Osteoblast (primary cell): ENCODE results near the gene DLGAP1. TPM values are rescaled to one million over a fixed set of nuclear protein-coding genes. Genes with fewer than 3 reads are reported as not detected.

Source experiments
- DNase-seq: peaks from one replicate; pipeline ENCODE4 v3.0.0; 2011; ENCODE audit warnings: low spot score, mixed read lengths; ENCODE audit not compliant: insufficient read length; ENCODE audit errors: missing footprints
- H2AFZ ChIP-seq: 2 replicates; pipeline ENCODE4 v1.6.0; 2011; ENCODE audit warnings: mild to moderate bottlenecking, low read length
- H3K27ac ChIP-seq: 2 replicates; pipeline ENCODE4 v1.5.1; 2011; ENCODE audit warnings: mild to moderate bottlenecking, low read depth, low read length, moderate library complexity
- H3K27me3 ChIP-seq: 2 replicates; pipeline ENCODE4 v1.6.0; 2012; ENCODE audit warnings: mild to moderate bottlenecking, control low read depth, inconsistent platforms, low read length, moderate library complexity; ENCODE audit not compliant: insufficient read depth
- H3K36me3 ChIP-seq: 2 replicates; pipeline ENCODE4 v1.5.1; 2011; ENCODE audit warnings: mild to moderate bottlenecking, low read length, control low read depth, moderate library complexity; ENCODE audit not compliant: insufficient read depth
- H3K4me1 ChIP-seq: 2 replicates; pipeline ENCODE4 v1.5.1; 2011; ENCODE audit warnings: mild to moderate bottlenecking, low read length, control low read depth, moderate library complexity; ENCODE audit not compliant: insufficient read depth
- H3K4me2 ChIP-seq: 2 replicates; pipeline ENCODE4 v1.6.0; 2011; ENCODE audit warnings: mild to moderate bottlenecking, low read length; ENCODE audit not compliant: insufficient read depth
- H3K4me3 ChIP-seq: fragments of 200-600 bp; sonication (generic); 3 replicates; pipeline ENCODE4 v1.5.1; 2012; ENCODE audit warnings: mild to moderate bottlenecking, low read length, inconsistent platforms; ENCODE audit not compliant: insufficient read depth
- H3K79me2 ChIP-seq: 2 replicates; pipeline ENCODE4 v1.6.0; 2012; ENCODE audit warnings: mild to moderate bottlenecking, low read length, control low read depth, inconsistent platforms; ENCODE audit not compliant: insufficient read depth
- H3K9me3 ChIP-seq: 2 replicates; pipeline ENCODE4 v1.5.1; 2011; ENCODE audit warnings: low read depth, low read length, control low read depth
- H4K20me1 ChIP-seq: 2 replicates; pipeline ENCODE4 v1.6.0; 2012; ENCODE audit warnings: mild to moderate bottlenecking, low read length, control low read depth; ENCODE audit not compliant: insufficient read depth
- total RNA-seq: library from RNA; depleted of rRNA; stranded (reverse); fragments of >200 nt; gene quantifications from 2 replicates; pipeline ENCODE4 v1.2.3, GENCODE V29; 2012
- TF ChIP-seq, protein P1 (sequence below): IDR thresholded peaks from 2 replicates; pipeline ENCODE4 v1.5.1; 2011; ENCODE audit warnings: mild to moderate bottlenecking, low read depth, low read length, moderate library complexity; ENCODE audit errors: extremely low read depth

The DLGAP1 gene
- total RNA-seq, 1 donor, result not detected

DNA sequence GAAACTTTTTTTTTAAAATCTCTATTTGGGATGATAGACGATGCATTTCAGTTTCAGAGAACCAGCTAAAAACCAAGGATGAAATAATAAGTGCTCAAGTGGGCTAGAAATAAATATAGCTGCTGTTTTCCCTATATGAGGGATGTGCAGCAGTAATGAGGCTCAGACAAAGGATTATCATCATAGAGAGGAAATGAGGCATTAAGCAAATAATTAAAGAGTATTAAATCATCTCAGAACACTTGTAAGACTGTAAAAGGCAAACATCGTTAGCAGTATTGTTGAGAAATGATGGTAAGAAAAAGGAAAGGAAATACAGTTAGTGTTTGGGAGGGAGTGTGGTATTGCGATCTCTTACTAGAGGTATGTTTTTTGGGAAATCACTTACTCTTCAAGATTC lies 771.6 kb downstream of the DLGAP1 start:
- no peaks in the 10 kb centered on the region for H3K79me2 ChIP-seq
- H3K4me3 ChIP-seq, result no peak overlapping the region
- no peaks in the 10 kb centered on the region for H4K20me1 ChIP-seq
- H3K27me3 ChIP-seq, result no peaks in the 10 kb centered on the region
- no peaks in the 10 kb centered on the region for H3K9me3 ChIP-seq
- H2AFZ ChIP-seq, result no peak overlapping the region
- H3K4me1 ChIP-seq, result peaks cover 4% of the 10 kb centered on the region
- H3K27ac ChIP-seq, result no peak overlapping the region
- TF ChIP-seq, protein P1, sequence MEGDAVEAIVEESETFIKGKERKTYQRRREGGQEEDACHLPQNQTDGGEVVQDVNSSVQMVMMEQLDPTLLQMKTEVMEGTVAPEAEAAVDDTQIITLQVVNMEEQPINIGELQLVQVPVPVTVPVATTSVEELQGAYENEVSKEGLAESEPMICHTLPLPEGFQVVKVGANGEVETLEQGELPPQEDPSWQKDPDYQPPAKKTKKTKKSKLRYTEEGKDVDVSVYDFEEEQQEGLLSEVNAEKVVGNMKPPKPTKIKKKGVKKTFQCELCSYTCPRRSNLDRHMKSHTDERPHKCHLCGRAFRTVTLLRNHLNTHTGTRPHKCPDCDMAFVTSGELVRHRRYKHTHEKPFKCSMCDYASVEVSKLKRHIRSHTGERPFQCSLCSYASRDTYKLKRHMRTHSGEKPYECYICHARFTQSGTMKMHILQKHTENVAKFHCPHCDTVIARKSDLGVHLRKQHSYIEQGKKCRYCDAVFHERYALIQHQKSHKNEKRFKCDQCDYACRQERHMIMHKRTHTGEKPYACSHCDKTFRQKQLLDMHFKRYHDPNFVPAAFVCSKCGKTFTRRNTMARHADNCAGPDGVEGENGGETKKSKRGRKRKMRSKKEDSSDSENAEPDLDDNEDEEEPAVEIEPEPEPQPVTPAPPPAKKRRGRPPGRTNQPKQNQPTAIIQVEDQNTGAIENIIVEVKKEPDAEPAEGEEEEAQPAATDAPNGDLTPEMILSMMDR, result no peak
- no peak for DNase-seq
- no peak overlapping the region for H3K4me2 ChIP-seq
- no peaks in the 10 kb centered on the region for H3K36me3 ChIP-seq

DNA sequence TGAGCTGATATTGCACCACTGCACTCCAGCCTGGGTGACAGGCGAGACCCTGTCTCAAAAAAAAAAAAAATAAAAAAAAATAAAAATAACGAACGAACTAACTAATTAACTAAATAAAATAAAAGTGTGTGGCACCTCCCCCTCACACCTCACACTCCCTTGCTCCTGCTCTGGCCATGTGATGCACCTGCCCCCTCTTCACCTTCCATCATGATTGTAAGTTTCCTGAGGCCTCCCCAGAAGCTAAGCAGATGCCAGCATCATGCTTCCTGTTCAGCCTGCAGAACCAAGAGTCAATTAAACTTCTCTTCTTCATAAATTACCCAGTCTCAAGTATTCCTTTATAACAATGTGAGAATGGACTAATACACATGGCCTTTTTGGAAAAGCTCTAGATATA lies 773.0 kb downstream of the DLGAP1 start:
- no peak overlapping the region for H3K27ac ChIP-seq
- no peak overlapping the region for H3K4me2 ChIP-seq
- DNase-seq, result no peak
- H3K36me3 ChIP-seq, result no peaks in the 10 kb centered on the region
- H3K4me1 ChIP-seq, result no peaks in the 10 kb centered on the region
- no peaks in the 10 kb centered on the region for H3K9me3 ChIP-seq
- no peaks in the 10 kb centered on the region for H3K27me3 ChIP-seq
- no peak overlapping the region for H2AFZ ChIP-seq
- TF ChIP-seq, protein P1, result no peak
- no peak overlapping the region for H3K4me3 ChIP-seq
- no peaks in the 10 kb centered on the region for H3K79me2 ChIP-seq
- no peaks in the 10 kb centered on the region for H4K20me1 ChIP-seq

DNA sequence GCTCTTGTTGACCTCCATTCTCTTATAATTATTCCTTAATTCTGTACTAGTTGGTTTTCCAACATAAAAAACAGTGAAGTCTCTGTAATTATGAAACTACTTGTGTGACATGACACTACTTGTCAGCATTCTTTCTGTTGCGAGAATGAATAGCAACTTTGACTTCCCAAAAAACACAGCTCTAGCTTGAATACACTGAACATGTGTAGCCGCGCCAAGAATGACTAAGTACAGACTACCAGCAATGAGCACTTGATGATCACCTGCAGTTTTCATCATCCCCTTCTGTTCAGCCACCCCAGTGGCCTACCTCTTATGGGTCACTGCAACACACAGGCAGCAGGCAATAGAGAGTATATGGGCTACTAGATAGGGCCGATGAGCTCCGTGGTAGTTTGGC lies 775.9 kb downstream of the DLGAP1 start:
- H3K79me2 ChIP-seq, result no peaks in the 10 kb centered on the region
- no peak overlapping the region for H3K4me3 ChIP-seq
- H3K27me3 ChIP-seq, result no peaks in the 10 kb centered on the region
- DNase-seq, result no peak
- no peaks in the 10 kb centered on the region for H4K20me1 ChIP-seq
- H3K27ac ChIP-seq, result no peak overlapping the region
- TF ChIP-seq, protein P1, result no peak
- H3K9me3 ChIP-seq, result no peaks in the 10 kb centered on the region
- H2AFZ ChIP-seq, result no peak overlapping the region
- no peak overlapping the region for H3K4me2 ChIP-seq
- no peaks in the 10 kb centered on the region for H3K36me3 ChIP-seq
- H3K4me1 ChIP-seq, result no peaks in the 10 kb centered on the region

DNA sequence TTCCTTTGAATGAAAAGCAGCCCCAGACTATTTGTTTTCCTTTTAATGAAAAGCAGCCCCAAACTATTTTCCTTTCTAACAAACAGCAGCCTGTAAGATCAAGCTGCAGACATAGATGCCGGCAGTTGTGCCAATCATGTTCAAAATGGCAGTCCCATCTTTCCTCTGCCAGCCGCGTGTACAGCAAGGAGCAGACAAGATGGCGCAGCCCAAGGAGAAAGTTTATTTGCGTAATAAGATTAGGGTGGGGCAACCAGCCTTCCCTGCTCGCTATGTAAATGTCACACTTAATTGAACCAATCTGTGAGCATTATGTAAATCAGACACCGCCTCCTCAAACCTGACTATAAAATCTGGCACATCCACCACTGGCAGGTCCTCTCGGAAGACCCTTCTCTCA lies 779.1 kb downstream of the DLGAP1 start:
- Histone ChIP-seq H2AFZ (no peak overlapping the region), H4K20me1 (no peaks in the 10 kb centered on the region), H3K4me2 (no peak overlapping the region), H3K4me1 (no peaks in the 10 kb centered on the region), H3K27me3 (no peaks in the 10 kb centered on the region), H3K79me2 (no peaks in the 10 kb centered on the region), H3K36me3 (no peaks in the 10 kb centered on the region), H3K4me3 (no peak overlapping the region), H3K27ac (no peak overlapping the region), H3K9me3 (no peaks in the 10 kb centered on the region)
- DNase-seq, result no peak
- TF ChIP-seq, protein P1, result no peak
